Prostate gland (tissue), 2 donors: ENCODE results near the gene CDR2.

Experiments used
- POLR2A ChIP-seq: fragments of 450-650 bp; IDR thresholded peaks from one replicate; pipeline ENCODE4 v1.6.1; 2016; ENCODE audit warnings: antibody characterized with exemption, mild to moderate bottlenecking
- POLR2AphosphoS5 ChIP-seq: sonication (generic); formaldehyde crosslinking; IDR thresholded peaks from one replicate; pipeline ENCODE4 v1.6.1; 2017; ENCODE audit warnings: antibody characterized with exemption
- TF ChIP-seq, protein P1 (sequence below), 4 experiments: fragments of 200-600 bp in 2 of 4; fragments of 450-650 bp in 2 of 4; sonication (generic) in 2 of 4; IDR thresholded peaks; 1 replicate in 3 of 4; 2 replicates in 1 of 4; pipeline ENCODE4 v1.5.1; 2016 to 2019; ENCODE audit warnings: antibody characterized with exemption in 4 of 4, mild to moderate bottlenecking in 2 of 4, moderate library complexity in 2 of 4

DNA sequence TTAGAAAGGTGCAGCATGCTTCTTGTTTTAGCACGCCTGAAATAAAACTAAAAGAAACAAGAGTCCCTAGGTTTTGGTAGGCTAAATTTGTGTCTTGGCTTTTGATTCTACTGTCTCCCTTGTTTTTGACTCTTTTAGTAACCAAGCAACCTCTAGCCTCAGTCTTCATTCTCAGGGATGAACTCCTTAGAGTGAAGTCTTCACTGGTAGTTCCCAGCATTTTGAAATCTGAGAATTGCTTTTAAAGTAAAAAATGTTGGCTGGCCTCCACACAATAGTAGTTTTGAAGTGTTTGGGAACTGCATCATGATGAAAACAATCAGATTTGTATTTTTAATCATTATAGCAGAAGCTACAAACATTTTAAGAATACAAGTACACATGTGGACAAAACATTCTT is 6.1 kb upstream of the CDR2 start:
- TF ChIP-seq POLR2AphosphoS5 (no peak), POLR2A (no peak)
- TF ChIP-seq, protein P1, sequence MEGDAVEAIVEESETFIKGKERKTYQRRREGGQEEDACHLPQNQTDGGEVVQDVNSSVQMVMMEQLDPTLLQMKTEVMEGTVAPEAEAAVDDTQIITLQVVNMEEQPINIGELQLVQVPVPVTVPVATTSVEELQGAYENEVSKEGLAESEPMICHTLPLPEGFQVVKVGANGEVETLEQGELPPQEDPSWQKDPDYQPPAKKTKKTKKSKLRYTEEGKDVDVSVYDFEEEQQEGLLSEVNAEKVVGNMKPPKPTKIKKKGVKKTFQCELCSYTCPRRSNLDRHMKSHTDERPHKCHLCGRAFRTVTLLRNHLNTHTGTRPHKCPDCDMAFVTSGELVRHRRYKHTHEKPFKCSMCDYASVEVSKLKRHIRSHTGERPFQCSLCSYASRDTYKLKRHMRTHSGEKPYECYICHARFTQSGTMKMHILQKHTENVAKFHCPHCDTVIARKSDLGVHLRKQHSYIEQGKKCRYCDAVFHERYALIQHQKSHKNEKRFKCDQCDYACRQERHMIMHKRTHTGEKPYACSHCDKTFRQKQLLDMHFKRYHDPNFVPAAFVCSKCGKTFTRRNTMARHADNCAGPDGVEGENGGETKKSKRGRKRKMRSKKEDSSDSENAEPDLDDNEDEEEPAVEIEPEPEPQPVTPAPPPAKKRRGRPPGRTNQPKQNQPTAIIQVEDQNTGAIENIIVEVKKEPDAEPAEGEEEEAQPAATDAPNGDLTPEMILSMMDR (IDR thresholded peaks at IDR 0.05) = no peak
